Skeletal muscle tissue (tissue), 4 donors: ENCODE measurements around the gene COL9A3. TPM values are rescaled to one million over a fixed set of nuclear protein-coding genes. Genes with fewer than 3 reads are reported as not detected.
A peak's percentile ranks its signal among the peaks of the same experiment; 100 is the strongest.

ENCODE experiments used
- H3K27ac ChIP-seq: one replicate; pipeline ENCODE4 v1.7.0; 2013; ENCODE audit warnings: mild to moderate bottlenecking, low read depth, low read length, inconsistent platforms
- H3K27me3 ChIP-seq, 3 donors: one replicate each; pipeline ENCODE4 v1.7.0; 2013; ENCODE audit warnings: low read length in 3 of 3; ENCODE audit not compliant: control insufficient read depth in 3 of 3, insufficient read depth in 3 of 3
- H3K36me3 ChIP-seq, 3 donors: one replicate each; pipeline ENCODE4 v1.7.0; 2013; ENCODE audit warnings: low read length in 3 of 3; ENCODE audit not compliant: control insufficient read depth in 3 of 3, insufficient read depth in 3 of 3
- H3K4me1 ChIP-seq, 3 donors: one replicate each; pipeline ENCODE4 v1.7.0; 2013; ENCODE audit warnings: low read length in 3 of 3, mild to moderate bottlenecking in 3 of 3; ENCODE audit not compliant: control insufficient read depth in 3 of 3, insufficient read depth in 3 of 3
- H3K4me3 ChIP-seq, 3 donors: one replicate each; pipeline ENCODE4 v1.7.0; 2013; ENCODE audit warnings: low read length in 3 of 3
- H3K9ac ChIP-seq, 3 donors: one replicate each; pipeline ENCODE4 v1.7.0; 2013; ENCODE audit warnings: low read length in 3 of 3, mild to moderate bottlenecking in 3 of 3, moderate library complexity in 2 of 3, low read depth in 1 of 3
- H3K9me3 ChIP-seq, 3 donors: one replicate each; pipeline ENCODE4 v1.7.0; 2013; ENCODE audit warnings: low read length in 3 of 3; ENCODE audit not compliant: control insufficient read depth in 3 of 3
- total RNA-seq: library from RNA; depleted of rRNA; stranded (reverse); fragments of >200 nt; gene quantifications from one replicate; pipeline ENCODE4 v1.2.3, GENCODE V29; 2014
- donor health status: Osteomylitis.

COL9A3 gene
- total RNA-seq, 1 donor from 2014 or later = 8.9 TPM

GRCh38 chr20:62822788-62823651 lies 6.2 kb downstream of the COL9A3 start:
- Histone ChIP-seq H3K9ac (no peak overlapping the region), H3K36me3 (no peaks in the 10 kb centered on the region), H3K27me3 (peaks cover 26 to 39% (median 33%) of the 10 kb centered on the region in 3 donors), H3K4me3 (no peak overlapping the region), H3K27ac (no peak overlapping the region), H3K9me3 (no peaks in the 10 kb centered on the region), H3K4me1 (peaks cover 9 to 30% (median 17%) of the 10 kb centered on the region in 3 donors)

- no peak overlapping the region for H3K27ac ChIP-seq
- no peaks in the 10 kb centered on the region for H3K36me3 ChIP-seq
- peaks cover 18 to 30% (median 28%) of the 10 kb centered on the region in 3 donors for H3K27me3 ChIP-seq
- no peak overlapping the region for H3K4me3 ChIP-seq
- peaks cover 4 to 21% (median 10%) of the 10 kb centered on the region in 3 donors for H3K4me1 ChIP-seq
- H3K9ac ChIP-seq = peak overlapping the region in 1 of 3 donors; percentile 62
- no peaks in the 10 kb centered on the region for H3K9me3 ChIP-seq
These were observed 7.0 kb downstream of the COL9A3 start for GRCh38 chr20:62823688-62824475.

- H3K4me3 ChIP-seq = peak overlapping the region in 1 of 3 donors; percentile 35
- H3K4me1 ChIP-seq = peaks cover under 1 to 13% (median 2%) of the 10 kb centered on the region in 3 donors
- H3K27me3 ChIP-seq = peaks cover 9 to 23% (median 20%) of the 10 kb centered on the region in 3 donors
- no peaks in the 10 kb centered on the region for H3K9me3 ChIP-seq
- H3K9ac ChIP-seq = peak overlapping the region in 1 of 3 donors; percentile 62
- H3K36me3 ChIP-seq = no peaks in the 10 kb centered on the region
- H3K27ac ChIP-seq = no peak overlapping the region
These were observed 7.9 kb downstream of the COL9A3 start for GRCh38 chr20:62824476-62825332.

- peaks cover 2 to 15% (median 13%) of the 10 kb centered on the region in 3 donors for H3K27me3 ChIP-seq
- H3K36me3 ChIP-seq = no peaks in the 10 kb centered on the region
- H3K4me3 ChIP-seq = no peak overlapping the region
- H3K9ac ChIP-seq = no peak overlapping the region
- H3K9me3 ChIP-seq = no peaks in the 10 kb centered on the region
- peaks cover 0 to 8% (median 0%) of the 10 kb centered on the region in 3 donors for H3K4me1 ChIP-seq
- no peak overlapping the region for H3K27ac ChIP-seq
These were observed 8.6 kb downstream of the COL9A3 start for GRCh38 chr20:62825333-62825985.

GRCh38 chr20:62825986-62826645 lies 9.3 kb downstream of the COL9A3 start:
- Histone ChIP-seq H3K9ac (no peak overlapping the region), H3K27me3 (peaks cover 2 to 14% (median 9%) of the 10 kb centered on the region in 3 donors), H3K27ac (no peak overlapping the region), H3K9me3 (no peaks in the 10 kb centered on the region), H3K4me3 (no peak overlapping the region), H3K36me3 (no peaks in the 10 kb centered on the region), H3K4me1 (peaks cover 0 to 7% (median 0%) of the 10 kb centered on the region in 3 donors)

- no peaks in the 10 kb centered on the region for H3K36me3 ChIP-seq
- no peak overlapping the region for H3K4me3 ChIP-seq
- H3K27ac ChIP-seq = no peak overlapping the region
- no peaks in the 10 kb centered on the region for H3K9me3 ChIP-seq
- H3K4me1 ChIP-seq = peaks cover 0 to 7% (median under 1%) of the 10 kb centered on the region in 3 donors
- H3K9ac ChIP-seq = no peak overlapping the region
- peaks cover 7 to 17% (median 9%) of the 10 kb centered on the region in 3 donors for H3K27me3 ChIP-seq
These were observed 9.9 kb downstream of the COL9A3 start for GRCh38 chr20:62826646-62827310.

- Histone ChIP-seq H3K4me1 (peaks cover 0 to 12% (median 7%) of the 10 kb centered on the region in 3 donors), H3K9ac (no peak overlapping the region), H3K27ac (no peak overlapping the region), H3K9me3 (no peaks in the 10 kb centered on the region), H3K36me3 (no peaks in the 10 kb centered on the region), H3K4me3 (no peak overlapping the region), H3K27me3 (peaks cover 11 to 24% (median 14%) of the 10 kb centered on the region in 3 donors)
These were observed 10.6 kb downstream of the COL9A3 start for GRCh38 chr20:62827311-62828038.

- Histone ChIP-seq H3K9me3 (no peaks in the 10 kb centered on the region), H3K36me3 (no peaks in the 10 kb centered on the region), H3K27ac (no peak overlapping the region), H3K27me3 (peaks cover 14 to 30% (median 19%) of the 10 kb centered on the region in 3 donors), H3K4me3 (no peak overlapping the region), H3K4me1 (peaks cover 0 to 14% (median 10%) of the 10 kb centered on the region in 3 donors), H3K9ac (no peak overlapping the region)
These were observed 11.2 kb downstream of the COL9A3 start for GRCh38 chr20:62828051-62828450.
